Breast epithelium (tissue), 4 donors: Measurements from ENCODE around the gene FARP1. TPM values are rescaled to one million over a fixed set of nuclear protein-coding genes. Genes with fewer than 3 reads are reported as not detected.

ENCODE experiments used
- DNase-seq, 2 donors: peaks; one replicate each; pipeline ENCODE4 v3.0.0-alpha.2; 2019; ENCODE audit warnings: low spot score in 2 of 2
- H3K27ac ChIP-seq, 2 donors: fragments of 200-600 bp; sonication (generic) in 1 of 2; one replicate each; pipeline ENCODE4 v1.5.1; 2016 to 2019; ENCODE audit warnings: mild to moderate bottlenecking in 1 of 2
- H3K27me3 ChIP-seq, 2 donors: fragments of 200-600 bp; sonication (generic) in 1 of 2; one replicate each; pipeline versions ENCODE4 v1.5.1 to v1.6.0; 2017 to 2019; ENCODE audit warnings: control low read depth in 1 of 2, mild to moderate bottlenecking in 1 of 2
- H3K36me3 ChIP-seq: fragments of 200-600 bp; one replicate; pipeline ENCODE4 v1.5.1; 2019
- H3K4me1 ChIP-seq, 2 donors: fragments of 200-600 bp; sonication (generic); one replicate each; pipeline ENCODE4 v1.5.1; 2016 to 2019; ENCODE audit warnings: control low read depth in 1 of 2
- H3K4me3 ChIP-seq, 3 donors: fragments of 200-600 bp; sonication (generic); 1 replicate in 2 of 3; 2 replicates in 1 of 3; pipeline ENCODE4 v1.5.1; 2016 to 2019; ENCODE audit warnings: mild to moderate bottlenecking in 3 of 3, moderate library complexity in 2 of 3
- H3K9me3 ChIP-seq, 2 donors: fragments of 200-600 bp; sonication (generic) in 1 of 2; one replicate each; pipeline ENCODE4 v1.5.1; 2016 to 2019; ENCODE audit warnings: control low read depth in 1 of 2
- POLR2A ChIP-seq: fragments of 450-650 bp; IDR thresholded peaks from one replicate; pipeline ENCODE4 v1.6.1; 2016; ENCODE audit warnings: antibody characterized with exemption, mild to moderate bottlenecking, moderate library complexity
- POLR2AphosphoS5 ChIP-seq, 3 donors: sonication (generic); formaldehyde crosslinking; IDR thresholded peaks; one replicate each; pipeline ENCODE4 v1.6.1; 2017; ENCODE audit warnings: antibody characterized with exemption in 3 of 3
- intact Hi-C: fragments of 100-400 bp; cut with DNase I; formaldehyde crosslinking; loops from one replicate; pipeline ENCODE4 v1.15.1; 2023; ENCODE audit warnings: low total_unique reads
- total RNA-seq, 3 donors: library from RNA; depleted of rRNA; stranded (reverse); fragments of >200 nt; gene quantifications; one replicate each; pipeline ENCODE4 v1.1.0, GENCODE V29; 2016
- TF ChIP-seq, protein P1 (sequence below), 3 donors: fragments of 450-650 bp; IDR thresholded peaks; one replicate each; pipeline ENCODE4 v1.5.1; 2016 to 2017; ENCODE audit warnings: antibody characterized with exemption in 3 of 3, mild to moderate bottlenecking in 3 of 3, moderate library complexity in 3 of 3

Gene FARP1
- total RNA-seq, 3 donors from 2014 or later: 29.8 to 97.3 (median 80.1) TPM

DNA sequence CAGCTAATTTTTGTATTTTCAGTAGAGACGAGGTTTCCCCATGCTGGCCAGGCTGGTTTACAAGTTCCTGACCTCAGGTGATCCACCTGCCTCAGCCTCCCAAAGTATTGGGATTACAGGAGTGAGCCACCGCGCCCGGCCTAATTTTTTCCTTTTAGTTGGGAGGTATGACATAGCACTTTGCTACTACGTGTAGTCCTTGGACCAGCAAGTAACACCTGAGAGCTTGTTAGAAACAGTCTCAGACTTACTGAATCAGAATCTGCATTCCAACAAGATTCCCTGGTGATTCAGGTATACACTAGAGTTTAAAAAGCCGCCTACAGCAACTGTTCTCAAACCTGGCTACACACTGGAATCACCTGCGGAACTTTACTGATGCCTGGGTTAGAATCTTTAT is 1.8 kb upstream of the FARP1 start:
- no peak for TF ChIP-seq POLR2AphosphoS5 (IDR thresholded peaks at IDR 0.05)
- TF ChIP-seq, protein P1, sequence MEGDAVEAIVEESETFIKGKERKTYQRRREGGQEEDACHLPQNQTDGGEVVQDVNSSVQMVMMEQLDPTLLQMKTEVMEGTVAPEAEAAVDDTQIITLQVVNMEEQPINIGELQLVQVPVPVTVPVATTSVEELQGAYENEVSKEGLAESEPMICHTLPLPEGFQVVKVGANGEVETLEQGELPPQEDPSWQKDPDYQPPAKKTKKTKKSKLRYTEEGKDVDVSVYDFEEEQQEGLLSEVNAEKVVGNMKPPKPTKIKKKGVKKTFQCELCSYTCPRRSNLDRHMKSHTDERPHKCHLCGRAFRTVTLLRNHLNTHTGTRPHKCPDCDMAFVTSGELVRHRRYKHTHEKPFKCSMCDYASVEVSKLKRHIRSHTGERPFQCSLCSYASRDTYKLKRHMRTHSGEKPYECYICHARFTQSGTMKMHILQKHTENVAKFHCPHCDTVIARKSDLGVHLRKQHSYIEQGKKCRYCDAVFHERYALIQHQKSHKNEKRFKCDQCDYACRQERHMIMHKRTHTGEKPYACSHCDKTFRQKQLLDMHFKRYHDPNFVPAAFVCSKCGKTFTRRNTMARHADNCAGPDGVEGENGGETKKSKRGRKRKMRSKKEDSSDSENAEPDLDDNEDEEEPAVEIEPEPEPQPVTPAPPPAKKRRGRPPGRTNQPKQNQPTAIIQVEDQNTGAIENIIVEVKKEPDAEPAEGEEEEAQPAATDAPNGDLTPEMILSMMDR (IDR thresholded peaks at IDR 0.05): no peak
- TF ChIP-seq POLR2A: no peak
- intact Hi-C loops: no loop called here
- H3K4me3 ChIP-seq: no peak overlapping the region

DNA sequence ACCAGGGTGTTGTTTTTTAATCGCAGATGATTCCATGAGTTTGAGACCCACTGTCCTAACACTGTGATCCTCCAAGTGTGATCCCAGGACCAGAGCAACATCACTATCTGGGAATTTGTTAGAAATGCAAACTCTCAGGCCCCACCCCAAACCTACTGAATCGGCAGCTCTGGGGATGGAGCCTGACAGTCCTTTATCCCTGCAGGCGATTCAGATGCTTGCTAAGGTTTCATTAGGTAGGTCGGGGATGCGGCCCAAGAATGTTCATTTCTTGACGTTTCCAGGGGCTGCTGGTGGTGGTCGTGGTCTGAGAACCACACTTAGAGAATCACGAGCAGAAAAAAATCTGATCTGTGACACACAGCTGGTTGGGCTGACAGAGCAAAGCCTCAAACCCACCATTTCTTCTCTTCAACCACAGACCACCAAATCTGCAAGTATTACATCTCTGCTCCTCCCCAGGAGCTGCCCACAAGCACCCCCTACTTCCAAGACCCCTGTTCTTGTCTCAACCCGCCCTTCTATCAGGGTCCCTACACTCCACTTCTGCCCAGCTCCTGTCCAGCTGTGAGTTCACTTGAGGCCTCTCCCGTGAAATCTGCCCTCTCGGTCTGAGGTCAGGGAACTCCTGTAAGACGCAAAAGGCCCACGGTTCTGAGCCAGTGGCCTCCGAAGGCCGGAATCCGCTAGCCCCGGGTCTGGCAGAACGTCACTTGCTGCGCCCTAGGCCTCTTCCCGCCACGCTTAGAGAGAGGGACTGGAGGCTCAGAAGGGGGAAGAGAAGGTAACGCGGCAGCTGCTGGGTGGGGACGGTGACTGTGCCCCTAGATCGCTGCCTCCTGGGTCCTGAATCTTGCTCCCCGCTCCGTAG is 1.1 kb upstream of the FARP1 start:
- no peaks in the 10 kb centered on the region for H3K36me3 ChIP-seq
- peak overlapping the region; percentile 42 to 91 for H3K27ac ChIP-seq
- TF ChIP-seq, protein P1 (IDR thresholded peaks at IDR 0.05): no peak
- TF ChIP-seq POLR2AphosphoS5 (IDR thresholded peaks at IDR 0.05): no peak
- intact Hi-C loops: no loop called here
- no peaks in the 10 kb centered on the region for H3K9me3 ChIP-seq
- no peak for DNase-seq
- no peaks in the 10 kb centered on the region for H3K27me3 ChIP-seq
- peak overlapping the region; percentile 73 to 85 (median 82) for H3K4me3 ChIP-seq
- H3K4me1 ChIP-seq: no peaks in the 10 kb centered on the region

More for the DNA sequence above, 1.8 kb upstream of the FARP1 start:
- Histone ChIP-seq H3K4me1 (no peaks in the 10 kb centered on the region), H3K36me3 (no peaks in the 10 kb centered on the region), H3K27ac (no peak overlapping the region), H3K9me3 (no peaks in the 10 kb centered on the region), H3K27me3 (no peaks in the 10 kb centered on the region)
- DNase-seq: no peak

DNA sequence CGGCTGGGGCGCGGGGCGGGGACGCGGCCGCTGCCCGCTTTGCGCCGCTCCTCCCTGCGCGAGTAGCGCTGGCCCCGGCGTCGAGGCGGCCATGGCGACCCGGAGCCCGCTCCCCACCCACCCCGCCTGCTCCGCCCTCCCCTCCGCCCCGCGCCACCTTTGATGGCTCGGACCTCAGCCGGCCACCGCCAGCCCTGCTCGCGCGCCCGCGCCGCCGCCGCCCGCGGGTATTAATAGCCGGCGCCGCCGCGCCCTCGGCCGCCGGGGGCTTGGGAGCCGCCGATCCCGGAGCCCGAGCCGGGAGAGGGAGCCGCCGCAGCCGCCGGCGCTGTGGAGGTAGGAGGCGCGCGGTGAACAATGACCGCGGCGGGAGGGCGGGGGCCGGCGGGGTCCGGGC is 261 bp downstream of the FARP1 start:
- TF ChIP-seq, protein P1 (IDR thresholded peaks at IDR 0.05): no peak
- TF ChIP-seq POLR2A (no peak), POLR2AphosphoS5 (IDR thresholded peaks at IDR 0.05) (no peak)
- Histone ChIP-seq H3K27me3 (no peaks in the 10 kb centered on the region), H3K27ac (peak overlapping the region; percentile 76 to 91), H3K36me3 (no peaks in the 10 kb centered on the region), H3K4me1 (no peaks in the 10 kb centered on the region), H3K9me3 (no peaks in the 10 kb centered on the region), H3K4me3 (peak overlapping the region; percentile 73 to 85 (median 82))
- intact Hi-C loops: no loop called here
- DNase-seq: no peak

DNA sequence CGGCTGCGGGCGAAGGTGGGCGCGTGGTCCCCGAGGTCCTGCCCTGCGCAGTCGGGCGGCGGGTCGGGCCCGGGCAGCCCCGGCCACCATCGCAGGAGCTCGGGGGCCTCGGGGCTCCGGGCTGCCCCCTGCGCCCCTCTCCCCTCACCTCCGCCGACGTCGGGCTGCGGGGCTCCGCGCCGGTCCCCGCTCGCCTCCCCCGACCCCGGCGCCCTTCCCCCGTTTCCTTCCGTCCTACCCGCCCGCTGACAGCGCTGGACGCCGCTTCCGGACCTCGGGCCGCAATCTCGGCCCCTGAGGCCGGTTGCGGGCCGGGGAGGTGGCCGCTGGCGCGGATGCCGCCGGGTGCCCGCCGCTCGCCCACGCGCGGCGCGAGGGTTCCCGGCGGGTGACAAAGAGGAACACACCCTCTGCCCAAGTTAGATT is 720 bp downstream of the FARP1 start:
- no peaks in the 10 kb centered on the region for H3K4me1 ChIP-seq
- intact Hi-C loops: no loop called here
- no peaks in the 10 kb centered on the region for H3K36me3 ChIP-seq
- no peak for TF ChIP-seq POLR2A
- TF ChIP-seq POLR2AphosphoS5 (IDR thresholded peaks at IDR 0.05): no peak
- TF ChIP-seq, protein P1 (IDR thresholded peaks at IDR 0.05): no peak
- peak overlapping the region; percentile 73 to 85 (median 82) for H3K4me3 ChIP-seq
- no peaks in the 10 kb centered on the region for H3K27me3 ChIP-seq
- H3K9me3 ChIP-seq: no peaks in the 10 kb centered on the region
- DNase-seq: no peak
- H3K27ac ChIP-seq: peak overlapping the region; percentile 76 to 91

DNA sequence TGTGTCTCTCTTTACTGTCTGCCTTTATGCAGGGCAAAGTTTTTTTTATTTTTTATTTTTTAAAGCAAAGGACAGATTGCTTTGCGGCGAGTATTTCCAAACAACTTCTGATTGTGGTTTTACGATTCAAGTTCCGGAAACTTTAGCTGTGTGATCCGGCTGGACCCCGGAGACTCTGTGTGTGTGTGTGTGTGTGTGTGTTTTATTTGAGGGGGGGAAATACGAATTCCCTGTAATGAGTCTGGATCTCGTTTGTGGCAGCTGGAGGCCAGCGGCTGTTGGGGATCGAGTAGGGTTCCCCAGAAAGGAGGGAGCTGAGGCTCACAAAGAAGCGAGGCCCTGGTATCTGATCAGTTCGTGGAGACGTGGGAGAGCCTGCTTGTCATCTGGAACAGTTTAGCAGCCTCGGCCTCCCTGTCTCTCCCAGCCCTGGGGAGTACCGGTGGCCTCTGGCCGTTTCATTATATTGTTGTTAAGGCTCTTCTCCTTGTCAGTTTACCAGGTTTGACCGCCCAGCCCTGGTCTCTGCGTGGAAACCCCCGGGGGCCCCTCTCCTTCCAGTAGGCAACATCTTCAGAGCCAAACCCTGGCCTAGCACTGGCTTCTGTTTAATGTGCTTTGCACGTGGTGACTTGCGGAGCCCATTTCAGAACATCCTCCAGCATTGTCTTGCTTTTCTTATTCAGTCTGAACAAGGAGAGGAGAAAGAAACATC is 1.3 kb downstream of the FARP1 start:
- Histone ChIP-seq H3K4me3 (peak overlapping the region; percentile 73 to 85 (median 82)), H3K27ac (peak overlapping the region; percentile 76 to 91), H3K36me3 (no peaks in the 10 kb centered on the region), H3K4me1 (no peaks in the 10 kb centered on the region), H3K27me3 (no peaks in the 10 kb centered on the region), H3K9me3 (no peaks in the 10 kb centered on the region)
- intact Hi-C loops: no loop called here
- TF ChIP-seq POLR2AphosphoS5 (IDR thresholded peaks at IDR 0.05): no peak
- TF ChIP-seq, protein P1 (IDR thresholded peaks at IDR 0.05): no peak
- TF ChIP-seq POLR2A: no peak
- DNase-seq: no peak
